ENCODE results near the gene PREB.

- no peak for TF ChIP-seq POLR2A (IDR thresholded peaks at IDR 0.05; ENCODE audit: low read length)
- TF ChIP-seq GATA1 (IDR thresholded peaks at IDR 0.05; ENCODE audit: low read depth, low read length) = no peak
These were observed 32.1 kb downstream of the PREB start for GRCh38 chr2:27102329-27102728.

All from erythroblast (primary cell).